ENCODE measurements around the gene GRM7.

DNA sequence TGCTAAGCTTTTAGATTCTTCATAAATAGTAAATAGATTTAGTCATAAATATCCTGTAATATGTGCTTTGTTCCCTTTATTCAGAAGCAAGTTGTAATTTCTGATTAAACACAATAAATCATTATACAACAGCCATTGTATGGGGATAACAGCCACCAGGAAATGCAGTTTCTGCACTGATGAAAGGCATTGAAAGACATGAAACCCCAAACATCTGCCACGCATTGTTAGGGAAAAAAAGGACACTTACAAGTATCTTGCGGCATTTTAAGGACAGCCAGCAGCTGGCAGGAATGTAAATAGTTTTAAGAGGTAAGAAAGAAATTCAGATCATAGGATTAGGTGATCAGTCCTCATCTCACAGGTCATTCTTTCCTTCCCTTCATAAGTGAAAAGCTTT lies 839.6 kb downstream of the GRM7 start:
- TF ChIP-seq, protein P1, sequence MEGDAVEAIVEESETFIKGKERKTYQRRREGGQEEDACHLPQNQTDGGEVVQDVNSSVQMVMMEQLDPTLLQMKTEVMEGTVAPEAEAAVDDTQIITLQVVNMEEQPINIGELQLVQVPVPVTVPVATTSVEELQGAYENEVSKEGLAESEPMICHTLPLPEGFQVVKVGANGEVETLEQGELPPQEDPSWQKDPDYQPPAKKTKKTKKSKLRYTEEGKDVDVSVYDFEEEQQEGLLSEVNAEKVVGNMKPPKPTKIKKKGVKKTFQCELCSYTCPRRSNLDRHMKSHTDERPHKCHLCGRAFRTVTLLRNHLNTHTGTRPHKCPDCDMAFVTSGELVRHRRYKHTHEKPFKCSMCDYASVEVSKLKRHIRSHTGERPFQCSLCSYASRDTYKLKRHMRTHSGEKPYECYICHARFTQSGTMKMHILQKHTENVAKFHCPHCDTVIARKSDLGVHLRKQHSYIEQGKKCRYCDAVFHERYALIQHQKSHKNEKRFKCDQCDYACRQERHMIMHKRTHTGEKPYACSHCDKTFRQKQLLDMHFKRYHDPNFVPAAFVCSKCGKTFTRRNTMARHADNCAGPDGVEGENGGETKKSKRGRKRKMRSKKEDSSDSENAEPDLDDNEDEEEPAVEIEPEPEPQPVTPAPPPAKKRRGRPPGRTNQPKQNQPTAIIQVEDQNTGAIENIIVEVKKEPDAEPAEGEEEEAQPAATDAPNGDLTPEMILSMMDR (conservative IDR thresholded peaks at IDR 0.05; ENCODE audit: low read depth, low read length): no peak
- no peak for TF ChIP-seq EZH2phosphoT487 (IDR thresholded peaks at IDR 0.05; ENCODE audit: borderline replicate concordance, low read length)

Data from PC-3 (cell line).